Gastrocnemius medialis (tissue), 4 donors: ENCODE results near the gene GALC. TPM values are rescaled to one million over a fixed set of nuclear protein-coding genes. Genes with fewer than 3 reads are reported as not detected.

Experiments
- ATAC-seq, 2 donors: fragments of 150-250 bp; one replicate each; pipeline ENCODE4 v1.9.1; 2016
- DNase-seq, 2 donors: peaks; one replicate each; pipeline ENCODE4 v3.0.0-alpha.2; 2019
- H3K27ac ChIP-seq, 4 donors: fragments of 200-600 bp; sonication (generic); 1 replicate in 1 of 4; 2 replicates in 3 of 4; pipeline ENCODE4 v1.5.1; 2016 to 2018; ENCODE audit warnings: mild to moderate bottlenecking in 2 of 4, moderate library complexity in 1 of 4
- H3K27me3 ChIP-seq, 3 donors: fragments of 200-600 bp; sonication (generic) in 2 of 3; 1 replicate in 1 of 3; 2 replicates in 2 of 3; pipeline versions ENCODE4 v1.5.1 to v1.6.0; 2016 to 2019; ENCODE audit warnings: mild to moderate bottlenecking in 1 of 3, moderate library complexity in 1 of 3
- H3K36me3 ChIP-seq, 2 donors: fragments of 200-600 bp; sonication (generic) in 1 of 2; one replicate each; pipeline ENCODE4 v1.5.1; 2017 to 2018
- H3K4me1 ChIP-seq, 2 donors: fragments of 200-600 bp; sonication (generic) in 1 of 2; one replicate each; pipeline ENCODE4 v1.5.1; 2016 to 2017; ENCODE audit warnings: mild to moderate bottlenecking in 2 of 2
- H3K4me3 ChIP-seq, 4 donors: fragments of 200-600 bp; sonication (generic) in 3 of 4; 1 replicate in 1 of 4; 2 replicates in 3 of 4; pipeline ENCODE4 v1.5.1; 2016 to 2019; ENCODE audit warnings: mild to moderate bottlenecking in 2 of 4
- H3K9me3 ChIP-seq, 3 donors: fragments of 200-600 bp; sonication (generic) in 2 of 3; 1 replicate in 1 of 3; 2 replicates in 2 of 3; pipeline ENCODE4 v1.5.1; 2016 to 2019
- POLR2A ChIP-seq, 2 donors: fragments of 450-650 bp; IDR thresholded peaks; one replicate each; pipeline ENCODE4 v1.6.1; 2017; ENCODE audit warnings: antibody characterized with exemption in 2 of 2, mild to moderate bottlenecking in 2 of 2, moderate library complexity in 2 of 2
- in situ Hi-C, 4 donors: fragments of 200-750 bp; cut with MboI; loops; one replicate each; pipeline versions ENCODE4 v1.15.0 to v1.8.0; 2017; ENCODE audit warnings: low sequenced_read_pairs in 4 of 4
- intact Hi-C: fragments of 100-400 bp; cut with DNase I; formaldehyde crosslinking; loops from one replicate; pipeline ENCODE4 v1.15.1; 2023; ENCODE audit warnings: low total_unique reads
- total RNA-seq, 4 donors: library from RNA; depleted of rRNA; stranded (reverse); fragments of >200 nt; gene quantifications; one replicate each; pipeline versions ENCODE4 v1.1.0 to v1.2.3, GENCODE V29; 2016
- TF ChIP-seq, protein P1 (sequence below), 5 experiments: fragments of 450-650 bp in 3 of 5; fragments of 200-600 bp in 2 of 5; sonication (generic) in 2 of 5; IDR thresholded peaks in 4 of 5; conservative IDR thresholded peaks in 1 of 5; 1 replicate in 4 of 5; 2 replicates in 1 of 5; pipeline ENCODE4 v1.5.1; 2016 to 2019; ENCODE audit warnings: antibody characterized with exemption in 5 of 5, mild to moderate bottlenecking in 3 of 5, moderate library complexity in 3 of 5

Gene GALC
- total RNA-seq, 4 donors from 2014 or later: 10.5 to 23.2 (median 14.6) TPM

DNA sequence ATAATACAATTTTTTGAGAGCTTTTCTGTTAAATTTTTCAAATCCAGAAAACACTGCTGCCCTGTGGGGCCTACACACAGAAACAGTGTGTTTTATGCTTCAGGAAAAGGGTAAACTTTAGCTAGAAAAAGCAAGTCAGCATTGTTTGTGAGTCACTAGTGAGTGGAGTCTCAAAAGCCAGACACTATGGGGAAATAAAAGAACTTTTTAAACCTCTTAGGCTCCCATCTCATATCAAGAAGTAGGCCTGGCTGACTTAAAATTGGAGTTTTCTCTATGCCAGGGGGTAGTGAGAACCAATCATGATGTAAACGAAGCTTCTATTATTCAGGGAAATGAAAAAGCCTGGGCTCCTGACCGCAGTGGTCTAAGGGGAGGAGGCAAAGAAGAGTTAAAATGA lies 24.6 kb upstream of the GALC start:
- Histone ChIP-seq H3K9me3 (no peaks in the 10 kb centered on the region), H3K27me3 (no peaks in the 10 kb centered on the region), H3K27ac (no peak overlapping the region), H3K4me3 (no peak overlapping the region), H3K4me1 (peaks cover 0 to 5% of the 10 kb centered on the region in 2 donors), H3K36me3 (no peaks in the 10 kb centered on the region)
- no peak for ATAC-seq
- no peak for TF ChIP-seq POLR2A (IDR thresholded peaks at IDR 0.05)
- TF ChIP-seq, protein P1, sequence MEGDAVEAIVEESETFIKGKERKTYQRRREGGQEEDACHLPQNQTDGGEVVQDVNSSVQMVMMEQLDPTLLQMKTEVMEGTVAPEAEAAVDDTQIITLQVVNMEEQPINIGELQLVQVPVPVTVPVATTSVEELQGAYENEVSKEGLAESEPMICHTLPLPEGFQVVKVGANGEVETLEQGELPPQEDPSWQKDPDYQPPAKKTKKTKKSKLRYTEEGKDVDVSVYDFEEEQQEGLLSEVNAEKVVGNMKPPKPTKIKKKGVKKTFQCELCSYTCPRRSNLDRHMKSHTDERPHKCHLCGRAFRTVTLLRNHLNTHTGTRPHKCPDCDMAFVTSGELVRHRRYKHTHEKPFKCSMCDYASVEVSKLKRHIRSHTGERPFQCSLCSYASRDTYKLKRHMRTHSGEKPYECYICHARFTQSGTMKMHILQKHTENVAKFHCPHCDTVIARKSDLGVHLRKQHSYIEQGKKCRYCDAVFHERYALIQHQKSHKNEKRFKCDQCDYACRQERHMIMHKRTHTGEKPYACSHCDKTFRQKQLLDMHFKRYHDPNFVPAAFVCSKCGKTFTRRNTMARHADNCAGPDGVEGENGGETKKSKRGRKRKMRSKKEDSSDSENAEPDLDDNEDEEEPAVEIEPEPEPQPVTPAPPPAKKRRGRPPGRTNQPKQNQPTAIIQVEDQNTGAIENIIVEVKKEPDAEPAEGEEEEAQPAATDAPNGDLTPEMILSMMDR (IDR thresholded peaks at IDR 0.05 in 4 of 5, conservative IDR thresholded peaks at IDR 0.05 in 1 of 5): no peak
- DNase-seq: no peak
- intact Hi-C loops: no loop called here
- in situ Hi-C loops: loop anchor here in 1 of 4 donors (25.0 kb wide), 1 partner anchor 370 kb away; the partner anchor contains the start of gene SPATA7

DNA sequence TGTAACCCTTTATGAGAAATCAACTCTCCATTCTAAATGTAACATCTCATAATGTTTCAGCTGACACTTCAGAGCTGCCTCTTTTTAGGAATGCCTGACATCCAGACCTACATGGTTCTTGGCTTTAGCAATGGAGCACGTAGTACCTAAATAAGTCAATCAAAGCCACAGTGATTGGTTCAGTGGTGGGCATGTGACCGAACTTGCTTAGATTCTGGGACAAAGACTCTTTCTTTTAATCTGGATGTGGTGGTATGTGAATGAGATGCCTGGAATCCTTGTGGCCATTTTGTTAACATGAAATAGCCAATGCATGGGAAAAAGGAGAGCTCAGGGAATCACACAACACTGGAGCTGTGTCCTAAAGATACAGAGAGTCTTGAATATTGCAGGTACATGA lies 23.8 kb upstream of the GALC start:
- no peaks in the 10 kb centered on the region for H3K9me3 ChIP-seq
- intact Hi-C loops: no loop called here
- in situ Hi-C loops: loop anchor here in 1 of 4 donors (25.0 kb wide), 1 partner anchor 371 kb away; the partner anchor contains the start of gene SPATA7
- DNase-seq: no peak
- TF ChIP-seq, protein P1 (IDR thresholded peaks at IDR 0.05 in 4 of 5, conservative IDR thresholded peaks at IDR 0.05 in 1 of 5): no peak
- TF ChIP-seq POLR2A (IDR thresholded peaks at IDR 0.05): no peak
- H3K4me1 ChIP-seq: peaks cover 0 to 5% of the 10 kb centered on the region in 2 donors
- H3K27ac ChIP-seq: no peak overlapping the region
- H3K36me3 ChIP-seq: no peaks in the 10 kb centered on the region
- no peak for ATAC-seq
- H3K4me3 ChIP-seq: no peak overlapping the region
- no peaks in the 10 kb centered on the region for H3K27me3 ChIP-seq

DNA sequence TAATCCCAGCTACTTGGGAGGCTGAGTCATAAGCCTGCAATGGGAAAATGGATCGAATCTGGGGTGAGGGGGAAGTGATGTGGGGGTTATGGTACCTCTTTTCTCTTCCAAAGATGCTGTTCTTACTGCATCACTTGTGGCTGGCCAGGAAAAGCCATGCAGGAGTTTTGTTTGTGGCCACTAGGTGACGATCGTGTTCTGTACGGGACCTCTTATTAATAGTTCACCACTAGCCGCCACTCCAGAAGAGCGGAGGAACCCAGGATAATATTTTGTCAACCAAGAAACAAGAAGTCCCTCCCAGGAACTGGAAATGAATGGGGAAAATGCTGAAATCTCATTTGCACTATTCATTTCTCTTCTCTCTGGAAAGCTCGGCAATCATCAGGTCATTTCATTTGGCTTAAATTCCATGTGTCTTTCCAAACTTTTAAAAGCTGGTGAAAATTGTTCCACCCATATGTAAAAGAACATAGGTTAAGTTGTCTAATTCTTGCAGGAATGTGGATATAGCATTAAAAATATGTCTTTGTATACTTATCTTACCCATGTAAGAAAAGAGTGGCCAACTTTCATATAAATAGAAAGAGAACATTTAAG lies 20.9 kb upstream of the GALC start:
- H3K27ac ChIP-seq: no peak overlapping the region
- ATAC-seq (peak; percentile 78 to 90), DNase-seq (peak; percentile 29 to 53)
- peaks cover 0 to 5% of the 10 kb centered on the region in 2 donors for H3K4me1 ChIP-seq
- intact Hi-C loops (loop anchor here (5.0 kb wide), 1 partner anchor 153 kb away; no protein-coding TSS in a partner anchor), in situ Hi-C loops (loop anchor here in 1 of 4 donors (25.0 kb wide), 1 partner anchor 373 kb away; the partner anchor contains the start of gene SPATA7)
- no peaks in the 10 kb centered on the region for H3K36me3 ChIP-seq
- no peak for TF ChIP-seq POLR2A (IDR thresholded peaks at IDR 0.05)
- TF ChIP-seq, protein P1 (IDR thresholded peaks at IDR 0.05 in 4 of 5, conservative IDR thresholded peaks at IDR 0.05 in 1 of 5): peak; percentile 48 to 82 (median 68)
- no peaks in the 10 kb centered on the region for H3K27me3 ChIP-seq
- no peaks in the 10 kb centered on the region for H3K9me3 ChIP-seq
- no peak overlapping the region for H3K4me3 ChIP-seq

DNA sequence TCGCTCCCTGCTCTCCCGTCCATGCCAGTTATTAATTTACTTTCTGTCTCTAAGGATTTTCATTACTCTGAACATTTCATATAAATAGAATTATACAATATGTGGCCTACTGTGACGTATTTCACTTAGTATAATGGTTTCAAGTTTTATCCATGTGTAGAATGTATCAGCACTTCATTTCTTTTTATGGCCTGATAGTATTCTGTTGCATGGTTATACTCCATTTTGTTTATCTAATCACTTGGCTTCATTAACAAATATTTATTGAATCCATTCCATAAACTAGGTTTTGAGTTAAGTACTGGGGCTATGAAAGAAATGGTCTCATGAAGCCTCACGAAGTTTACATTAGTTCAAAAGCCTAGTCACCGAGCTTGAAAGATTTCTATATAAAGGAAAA lies 19.5 kb upstream of the GALC start:
- Histone ChIP-seq H3K36me3 (no peaks in the 10 kb centered on the region), H3K27me3 (no peaks in the 10 kb centered on the region), H3K27ac (no peak overlapping the region), H3K4me1 (peaks cover 0 to 5% of the 10 kb centered on the region in 2 donors), H3K4me3 (no peak overlapping the region), H3K9me3 (no peaks in the 10 kb centered on the region)
- ATAC-seq (no peak), DNase-seq (no peak)
- in situ Hi-C loops (loop anchor here in 1 of 4 donors (25.0 kb wide), 1 partner anchor 375 kb away; the partner anchor contains the start of gene SPATA7), intact Hi-C loops (loop anchor here (5.0 kb wide), 1 partner anchor 155 kb away; no protein-coding TSS in a partner anchor)
- TF ChIP-seq, protein P1 (IDR thresholded peaks at IDR 0.05 in 4 of 5, conservative IDR thresholded peaks at IDR 0.05 in 1 of 5): no peak
- TF ChIP-seq POLR2A (IDR thresholded peaks at IDR 0.05): no peak
